GM12891 (cell line): ENCODE data around the gene SND1.

Source experiments
- DNase-seq: peaks from one replicate; pipeline ENCODE4 v3.0.0; 2011; ENCODE audit warnings: low spot score; ENCODE audit not compliant: insufficient read length
- FAIRE-seq: peaks from 2 replicates; lab custom pipeline; 2011; peaks lifted over from hg19 to GRCh38; lab: Jason Lieb, UNC
- PAX5 ChIP-seq: IDR thresholded peaks from 2 replicates; pipeline ENCODE4 v1.6.1; 2011; ENCODE audit warnings: low read length, moderate library complexity, mild to moderate bottlenecking; ENCODE audit not compliant: insufficient read depth, severe bottlenecking
- POLR2A ChIP-seq: IDR thresholded peaks from 2 replicates; pipeline ENCODE4 v1.6.1; 2011; ENCODE audit warnings: low read depth, low read length, control low read depth
- POLR2AphosphoS5 ChIP-seq: IDR thresholded peaks from 2 replicates; pipeline ENCODE4 v1.6.1; 2011; ENCODE audit warnings: low read depth, low read length, control low read depth
- POU2F2 ChIP-seq: IDR thresholded peaks from 2 replicates; pipeline ENCODE4 v1.6.1; 2011; ENCODE audit warnings: low read depth, mild to moderate bottlenecking, control low read depth, low read length, moderate library complexity
- SPI1 ChIP-seq: IDR thresholded peaks from 2 replicates; pipeline ENCODE4 v1.6.1; 2011; ENCODE audit warnings: low read depth, low read length, control low read depth
- TAF1 ChIP-seq: IDR thresholded peaks from 2 replicates; pipeline ENCODE4 v1.6.1; 2011; ENCODE audit warnings: low read depth, low read length, control low read depth

SND1 gene

DNA sequence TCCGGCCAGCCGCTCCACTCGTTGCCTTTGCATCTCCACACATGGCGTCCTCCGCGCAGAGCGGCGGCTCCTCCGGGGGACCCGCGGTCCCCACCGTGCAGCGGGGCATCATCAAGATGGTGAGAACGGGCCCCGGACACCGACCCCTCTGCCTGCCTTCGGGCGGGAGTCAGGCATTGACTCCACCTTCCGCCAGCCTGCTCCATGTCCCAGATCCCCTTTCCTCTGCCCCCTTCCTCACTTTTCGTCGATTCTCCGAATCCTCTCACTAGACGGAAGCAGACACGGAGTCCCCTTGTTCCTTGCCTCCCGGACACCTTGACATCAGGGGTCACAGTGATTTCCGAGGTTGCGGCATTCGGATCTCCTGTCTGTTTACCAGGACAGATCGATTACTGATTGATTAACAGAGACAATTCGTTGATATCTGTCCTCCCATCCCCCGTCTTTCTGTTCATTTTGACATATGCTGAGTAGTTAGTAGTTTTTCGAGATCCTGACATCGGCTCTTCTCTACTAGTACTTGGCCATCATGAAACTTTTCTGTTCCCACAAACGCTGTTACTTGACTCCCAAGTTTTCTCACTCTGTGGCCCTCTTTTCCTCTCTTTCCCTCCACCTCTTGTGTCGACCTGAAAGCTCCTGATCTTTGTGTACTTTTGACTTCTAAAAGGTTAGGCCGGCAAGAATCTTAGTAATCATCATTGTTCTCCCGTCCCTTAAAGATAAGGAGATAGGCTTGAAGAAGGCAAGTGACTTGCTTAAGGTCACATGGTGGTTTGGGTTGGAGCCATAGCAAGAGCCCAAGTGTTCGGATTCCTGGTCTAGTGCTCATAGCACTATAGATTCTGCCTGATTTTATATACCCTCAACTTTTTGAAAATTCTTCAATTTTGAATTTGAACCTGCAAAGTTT lies 597 bp downstream of the SND1 start:
- no peak for TF ChIP-seq TAF1
- no peak for TF ChIP-seq SPI1
- no peak for TF ChIP-seq POLR2A
- TF ChIP-seq PAX5: no peak
- no peak for TF ChIP-seq POLR2AphosphoS5
- no peak for TF ChIP-seq POU2F2
- no peak for FAIRE-seq
- peak; percentile 9 for DNase-seq

- FAIRE-seq (no peak), DNase-seq (no peak)
- no peak for TF ChIP-seq SPI1
- no peak for TF ChIP-seq POLR2AphosphoS5
- no peak for TF ChIP-seq POU2F2
- TF ChIP-seq POLR2A: no peak
- no peak for TF ChIP-seq TAF1
- TF ChIP-seq PAX5: no peak
Measured at GRCh38 chr7:127653396-127653795, 1.4 kb downstream of the SND1 start.

GRCh38 chr7:127654404-127655394 lies 2.7 kb downstream of the SND1 start:
- TF ChIP-seq POLR2A (no peak), TAF1 (no peak), POLR2AphosphoS5 (no peak), SPI1 (peak; percentile 38; the same call in 1 of the 2 replicates)
- DNase-seq: no peak
- peak; percentile 38 for FAIRE-seq

DNA sequence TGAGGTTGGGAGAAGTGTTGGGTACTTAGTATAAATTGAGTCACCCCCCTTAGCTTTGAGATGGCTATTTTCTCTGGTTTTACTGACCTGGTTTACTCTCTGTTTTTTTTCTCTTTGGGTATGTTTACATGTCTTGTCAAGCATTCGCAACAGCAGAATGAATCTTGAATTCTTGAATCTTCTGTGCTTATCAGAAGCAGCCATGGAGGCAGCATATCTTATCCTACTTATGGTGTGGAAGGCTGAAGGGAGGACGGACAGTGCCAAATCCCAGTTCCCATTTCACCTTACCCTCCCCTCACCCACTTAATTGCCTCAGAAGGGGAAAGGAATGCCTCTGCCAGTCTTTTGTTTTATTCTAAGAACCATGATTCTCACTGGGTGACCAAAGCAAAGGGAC lies 3.7 kb downstream of the SND1 start:
- DNase-seq (no peak), FAIRE-seq (no peak)
- no peak for TF ChIP-seq TAF1
- no peak for TF ChIP-seq POU2F2
- TF ChIP-seq POLR2AphosphoS5: no peak
- TF ChIP-seq SPI1: no peak
- TF ChIP-seq PAX5: no peak
- TF ChIP-seq POLR2A: no peak

- no peak for FAIRE-seq
- TF ChIP-seq POU2F2 (no peak), POLR2A (no peak), SPI1 (no peak), PAX5 (no peak), TAF1 (no peak), POLR2AphosphoS5 (no peak)
- no peak for DNase-seq
Measured at GRCh38 chr7:127657500-127657899, 5.5 kb downstream of the SND1 start.

- FAIRE-seq: no peak
- TF ChIP-seq POLR2AphosphoS5 (no peak), SPI1 (0 out of 2 replicates have a peak, but pooled peaks have one; percentile 18)
- DNase-seq: no peak
Measured at GRCh38 chr7:127658970-127659630, 7.1 kb downstream of the SND1 start.

DNA sequence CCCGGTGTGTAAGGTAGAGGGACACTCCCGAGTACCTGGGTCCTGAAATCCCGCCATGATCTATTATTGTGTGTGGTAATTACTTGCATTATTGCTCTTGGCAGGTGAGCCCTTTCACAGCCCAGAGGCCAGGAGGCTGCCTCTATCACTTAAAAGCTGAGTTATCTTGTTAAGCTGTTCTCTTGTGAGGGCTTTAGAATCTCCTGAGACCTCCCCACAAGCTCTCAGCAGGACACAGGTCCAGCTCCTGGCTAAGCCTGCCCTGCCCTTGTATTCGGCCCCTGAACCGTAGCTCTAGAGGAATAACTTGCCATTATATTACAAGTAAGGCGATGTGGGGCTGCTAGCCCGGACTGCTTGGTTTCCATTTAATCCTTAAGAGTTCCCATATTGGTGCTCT lies 13.9 kb downstream of the SND1 start:
- FAIRE-seq (no peak), DNase-seq (no peak)
- TF ChIP-seq PAX5 (no peak), POLR2A (no peak), TAF1 (no peak), POLR2AphosphoS5 (no peak), SPI1 (no peak), POU2F2 (no peak)

GRCh38 chr7:127666602-127667001 lies 14.6 kb downstream of the SND1 start:
- FAIRE-seq: no peak
- TF ChIP-seq POLR2A: no peak
- no peak for TF ChIP-seq TAF1
- no peak for TF ChIP-seq POU2F2
- no peak for TF ChIP-seq SPI1

DNA sequence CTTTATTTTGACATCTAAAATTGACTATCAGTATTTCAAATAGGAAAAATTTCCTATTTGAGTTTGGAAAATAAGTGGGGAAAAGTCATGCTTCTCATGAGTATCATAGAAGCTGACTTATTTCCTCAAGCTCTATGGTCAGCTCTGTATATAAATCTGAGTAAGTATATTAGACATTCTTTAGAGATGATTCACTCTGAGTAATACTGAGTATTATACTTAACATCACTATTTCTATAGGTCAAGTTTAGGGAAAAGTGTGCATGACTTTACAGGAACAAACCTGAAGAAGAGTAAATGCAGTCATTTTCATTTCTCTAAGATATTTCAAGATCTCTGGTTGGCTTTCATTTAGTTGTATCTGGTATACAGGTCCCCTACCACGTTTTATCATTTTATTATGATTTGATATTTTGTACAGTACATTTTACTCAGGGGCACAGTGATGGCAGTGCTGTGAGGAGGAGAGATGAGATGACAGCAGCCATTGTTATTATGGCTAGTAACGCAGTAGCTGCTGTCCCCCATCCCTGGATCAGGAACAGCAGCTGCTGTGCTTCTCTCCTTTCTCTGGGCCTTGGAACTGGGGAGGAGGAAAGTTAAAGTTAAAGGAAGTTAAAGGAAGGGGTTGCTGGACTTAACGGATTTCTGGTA lies 15.2 kb downstream of the SND1 start:
- FAIRE-seq (no peak), DNase-seq (no peak)
- TF ChIP-seq POLR2A: no peak
- TF ChIP-seq SPI1: no peak
- no peak for TF ChIP-seq TAF1
- TF ChIP-seq POU2F2: no peak
- TF ChIP-seq POLR2AphosphoS5: no peak
- no peak for TF ChIP-seq PAX5

More at GRCh38 chr7:127666602-127667001, 14.6 kb downstream of the SND1 start:
- no peak for DNase-seq
